Retinal pigment epithelial cell (primary cell): ENCODE measurements around the gene ABCD3.

Experiments used
- DNase-seq: peaks from one replicate; pipeline ENCODE4 v3.0.0-alpha.2; 2010; ENCODE audit warnings: low read depth
- H3K4me3 ChIP-seq: 2 replicates; pipeline ENCODE4 v1.5.1; 2011; ENCODE audit warnings: mild to moderate bottlenecking, low read length, control low read depth, moderate library complexity
- TF ChIP-seq, protein P1 (sequence below): conservative IDR thresholded peaks from 2 replicates; pipeline ENCODE4 v1.5.1; 2011; ENCODE audit warnings: low read depth, low read length, control low read depth, inconsistent platforms

ABCD3 gene

GRCh38 chr1:94541246-94542087 lies 123.3 kb downstream of the ABCD3 start, which contains the start of gene F3:
Gene F3 (minus strand): TSS chr1:94541759. CDS start chr1:94541636, 123 bp downstream.
- peak within 1 kb of the TSS; percentile 83 for H3K4me3 ChIP-seq
- DNase-seq = peak; percentile 72
- TF ChIP-seq, protein P1, sequence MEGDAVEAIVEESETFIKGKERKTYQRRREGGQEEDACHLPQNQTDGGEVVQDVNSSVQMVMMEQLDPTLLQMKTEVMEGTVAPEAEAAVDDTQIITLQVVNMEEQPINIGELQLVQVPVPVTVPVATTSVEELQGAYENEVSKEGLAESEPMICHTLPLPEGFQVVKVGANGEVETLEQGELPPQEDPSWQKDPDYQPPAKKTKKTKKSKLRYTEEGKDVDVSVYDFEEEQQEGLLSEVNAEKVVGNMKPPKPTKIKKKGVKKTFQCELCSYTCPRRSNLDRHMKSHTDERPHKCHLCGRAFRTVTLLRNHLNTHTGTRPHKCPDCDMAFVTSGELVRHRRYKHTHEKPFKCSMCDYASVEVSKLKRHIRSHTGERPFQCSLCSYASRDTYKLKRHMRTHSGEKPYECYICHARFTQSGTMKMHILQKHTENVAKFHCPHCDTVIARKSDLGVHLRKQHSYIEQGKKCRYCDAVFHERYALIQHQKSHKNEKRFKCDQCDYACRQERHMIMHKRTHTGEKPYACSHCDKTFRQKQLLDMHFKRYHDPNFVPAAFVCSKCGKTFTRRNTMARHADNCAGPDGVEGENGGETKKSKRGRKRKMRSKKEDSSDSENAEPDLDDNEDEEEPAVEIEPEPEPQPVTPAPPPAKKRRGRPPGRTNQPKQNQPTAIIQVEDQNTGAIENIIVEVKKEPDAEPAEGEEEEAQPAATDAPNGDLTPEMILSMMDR = peak; percentile 10

DNA sequence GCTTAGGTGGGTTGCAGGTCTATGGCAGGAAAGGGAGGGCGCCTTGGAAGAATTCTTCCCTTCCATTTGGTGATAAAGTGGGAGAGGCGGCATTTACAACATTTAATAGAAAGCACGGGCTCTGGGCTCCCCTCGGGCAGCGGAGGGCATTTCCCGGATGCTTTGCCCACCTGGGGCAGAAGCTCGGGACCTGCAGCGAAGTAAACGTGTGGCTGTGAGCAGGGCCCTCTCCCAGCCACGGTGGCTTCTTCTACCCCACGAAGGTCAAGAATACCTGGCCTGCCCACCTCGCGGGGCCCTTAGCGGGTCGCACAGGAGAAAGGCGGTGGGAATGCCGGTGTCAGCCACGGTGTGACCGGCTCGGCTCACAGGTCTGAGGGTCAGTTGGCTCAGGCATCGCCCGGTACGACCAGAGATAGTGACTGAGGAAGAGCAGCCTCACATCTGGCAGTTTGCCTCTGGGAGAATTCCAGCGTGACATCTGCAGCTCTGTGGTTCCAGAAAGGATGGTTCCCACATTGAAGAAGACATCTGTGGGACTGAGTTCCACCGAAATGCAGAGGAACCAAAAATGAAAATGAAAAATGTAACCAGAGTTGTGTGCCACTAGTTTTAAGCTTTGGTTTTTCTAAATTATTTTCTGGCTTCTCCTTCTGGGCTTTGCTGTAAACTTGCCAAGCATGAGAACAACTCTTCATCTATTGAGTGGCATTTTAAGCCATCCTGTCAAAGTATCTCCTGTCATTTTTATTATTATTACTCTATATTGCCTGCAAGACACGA lies 124.1 kb downstream of the ABCD3 start:
- H3K4me3 ChIP-seq = peak overlapping the region; percentile 69
- TF ChIP-seq, protein P1 = no peak
- no peak for DNase-seq

DNA sequence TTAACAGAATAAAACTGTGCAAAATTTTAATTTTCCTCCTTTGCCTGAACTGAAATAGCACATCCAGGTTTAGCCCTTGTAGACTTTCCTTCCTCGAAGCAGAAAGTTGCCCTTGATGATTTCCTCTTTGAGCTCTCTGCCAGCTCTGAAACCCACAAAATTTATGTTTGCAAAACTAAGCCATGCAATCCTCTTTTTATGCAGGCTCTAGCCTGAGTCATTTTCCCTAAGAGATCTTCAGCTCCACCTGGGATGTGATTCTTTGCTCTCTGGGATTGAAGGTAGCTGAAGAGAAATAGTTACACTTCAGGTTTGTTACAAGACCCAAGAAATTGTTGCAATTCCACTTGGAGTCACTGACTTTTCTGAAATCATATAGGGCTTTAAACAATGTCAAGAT lies 124.8 kb downstream of the ABCD3 start:
- TF ChIP-seq, protein P1 = no peak
- H3K4me3 ChIP-seq = peak overlapping the region; percentile 69
- no peak for DNase-seq

- H3K4me3 ChIP-seq = no peak overlapping the region
- TF ChIP-seq, protein P1 = no peak
- DNase-seq = no peak
Observed at GRCh38 chr1:94543893-94544635, 125.9 kb downstream of the ABCD3 start.

- TF ChIP-seq, protein P1 = no peak
- H3K4me3 ChIP-seq = no peak overlapping the region
- no peak for DNase-seq
Observed at GRCh38 chr1:94544706-94545490, 126.7 kb downstream of the ABCD3 start.

- no peak overlapping the region for H3K4me3 ChIP-seq
- no peak for DNase-seq
- TF ChIP-seq, protein P1 = no peak
Observed at GRCh38 chr1:94549706-94550105, 131.5 kb downstream of the ABCD3 start.
